ENCODE measurements around the gene SBF2.

GRCh38 chr11:9738707-9739106 lies 555.3 kb downstream of the SBF2 start:
- TF ChIP-seq CTCF (IDR thresholded peaks at IDR 0.05; ENCODE audit: low read depth, low read length) (no peak), EZH2phosphoT487 (IDR thresholded peaks at IDR 0.05; ENCODE audit: low read depth) (no peak)
